OCI-M2 (cell line): ENCODE data around the gene HYAL2.

Source experiments
- DNase-seq: peaks from one replicate; lab custom pipeline; 2025; ENCODE audit not compliant: unreplicated experiment; lab: John Stamatoyannopoulos, UW

Gene HYAL2

GRCh38 chr3:50350527-50351322 is 28.2 kb upstream of the HYAL2 start, which contains the start of the genes CYB561D2 and NPRL2:
TSS of gene CYB561D2 (plus strand) at chr3:50350862. CDS start at chr3:50351434, 572 bp downstream.
TSS of gene NPRL2 (minus strand) at chr3:50350775. CDS start at chr3:50350652, 123 bp downstream.
- DNase-seq = peak; percentile 85

DNA sequence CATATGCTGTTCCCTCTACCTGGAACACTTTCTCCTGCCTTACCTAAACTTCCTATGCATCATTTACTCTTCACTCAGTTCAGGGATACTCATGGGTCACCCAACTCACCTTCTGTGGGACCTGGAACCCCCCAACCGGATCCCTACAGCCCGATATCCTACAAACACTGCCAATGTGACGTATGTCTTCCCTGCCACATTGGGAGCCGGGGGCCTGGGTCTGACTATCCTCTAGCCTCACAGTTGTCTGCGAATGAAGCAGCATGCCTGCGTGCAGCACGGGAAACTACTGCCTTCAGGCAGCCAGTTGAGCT is 27.6 kb upstream of the HYAL2 start:
- no peak for DNase-seq

GRCh38 chr3:50347187-50347813 is 24.8 kb upstream of the HYAL2 start:
- no peak for DNase-seq

DNA sequence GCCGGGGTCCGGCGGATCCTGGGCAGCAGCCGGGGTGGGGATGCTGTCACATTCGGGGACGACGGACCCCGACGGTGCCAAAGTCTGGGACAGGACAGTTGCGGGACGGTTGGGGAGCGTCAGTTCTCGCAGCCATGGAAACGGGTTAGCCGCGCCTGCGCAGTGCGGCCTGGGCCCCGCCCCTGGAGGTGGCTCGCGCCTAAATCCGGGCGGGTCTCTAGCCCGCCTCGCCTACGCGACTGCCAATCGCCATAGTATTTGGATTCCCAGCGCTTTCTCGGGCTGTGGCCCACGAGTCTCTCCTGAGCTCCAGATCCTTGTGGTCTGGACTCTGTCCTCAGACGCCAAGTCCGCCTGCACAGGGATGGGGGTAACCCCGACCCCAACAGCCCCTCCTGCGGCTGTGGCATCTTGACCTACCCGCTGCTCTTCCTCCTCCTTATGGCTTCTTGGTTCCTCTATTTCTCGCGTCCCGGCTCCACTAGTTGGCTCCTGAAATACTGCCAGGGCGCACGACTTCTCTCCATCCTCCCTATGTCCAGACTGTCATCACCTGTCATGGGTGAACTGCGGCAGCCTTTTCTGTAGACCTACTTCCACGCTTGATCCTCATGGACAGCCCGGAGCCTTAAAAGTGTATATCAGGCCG is 23.2 kb upstream of the HYAL2 start, which contains the start of gene ZMYND10:
Gene ZMYND10, minus strand, starts transcription at position 147 of the 649 bp plus-strand sequence. CDS start 153 bp downstream, outside the sequence.
- no peak for DNase-seq

DNA sequence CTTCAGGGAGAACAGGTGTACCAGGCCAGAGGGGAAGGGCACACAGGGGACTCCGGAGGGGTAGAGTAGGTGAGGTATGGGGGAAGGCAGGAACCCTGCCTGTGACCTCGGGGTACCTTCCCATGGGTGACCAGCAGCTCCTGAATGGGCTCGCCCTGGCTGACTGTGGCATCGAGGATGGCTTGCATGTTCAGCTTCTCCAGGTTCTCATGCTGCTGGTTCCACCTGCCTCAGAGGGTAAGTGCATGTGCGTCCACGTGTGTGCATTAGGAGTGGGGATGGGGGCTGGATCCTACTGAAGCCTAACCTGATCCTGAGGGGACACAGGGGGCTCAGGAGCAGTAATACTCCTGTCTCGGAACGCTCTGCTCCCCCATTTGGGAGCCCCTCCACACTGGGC is 22.5 kb upstream of the HYAL2 start:
- DNase-seq = no peak

GRCh38 chr3:50342813-50343633 is 20.5 kb upstream of the HYAL2 start:
- no peak for DNase-seq

DNA sequence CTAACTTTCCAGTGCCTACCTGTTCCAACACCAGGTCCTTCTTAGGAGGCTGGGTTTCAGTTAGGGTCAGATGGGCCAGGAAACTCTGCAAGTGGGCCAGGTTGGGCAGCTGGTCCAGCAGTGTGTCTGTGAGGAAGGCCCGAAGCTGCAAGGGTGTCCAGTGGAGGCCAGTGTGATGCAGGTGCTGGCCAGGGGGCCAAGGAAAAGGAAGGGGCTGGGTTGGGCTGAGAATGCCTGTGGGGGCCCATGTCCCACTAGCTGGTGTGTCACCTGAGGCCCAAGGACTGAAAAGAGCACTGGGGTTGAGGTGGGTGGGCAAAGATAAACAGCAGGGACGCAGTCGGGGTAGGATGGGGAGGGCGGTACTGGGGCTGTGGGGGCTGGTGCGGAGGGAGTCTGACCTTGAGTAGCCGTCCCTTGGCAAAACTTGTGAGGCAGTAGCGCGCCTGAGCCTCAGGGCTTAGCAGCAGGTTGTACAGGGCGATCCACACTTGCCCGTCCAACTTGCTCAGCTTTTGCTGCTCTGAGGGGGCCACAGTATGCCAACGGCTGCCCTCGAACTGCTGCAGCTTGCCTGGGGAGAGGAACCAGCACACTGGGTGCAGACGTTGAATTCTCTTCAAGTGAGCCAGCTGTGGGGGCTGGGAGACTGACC is 19.6 kb upstream of the HYAL2 start:
- no peak for DNase-seq

- no peak for DNase-seq
Observed at GRCh38 chr3:50341537-50341936, 19.0 kb upstream of the HYAL2 start.

- no peak for DNase-seq
Observed at GRCh38 chr3:50340448-50341329, 18.1 kb upstream of the HYAL2 start, which contains the start of gene RASSF1. TSS of gene RASSF1 (minus strand) at chr3:50340836. CDS start at chr3:50340805, 31 bp downstream.

- DNase-seq = no peak
Observed at GRCh38 chr3:50340147-50340447, 17.6 kb upstream of the HYAL2 start.

DNA sequence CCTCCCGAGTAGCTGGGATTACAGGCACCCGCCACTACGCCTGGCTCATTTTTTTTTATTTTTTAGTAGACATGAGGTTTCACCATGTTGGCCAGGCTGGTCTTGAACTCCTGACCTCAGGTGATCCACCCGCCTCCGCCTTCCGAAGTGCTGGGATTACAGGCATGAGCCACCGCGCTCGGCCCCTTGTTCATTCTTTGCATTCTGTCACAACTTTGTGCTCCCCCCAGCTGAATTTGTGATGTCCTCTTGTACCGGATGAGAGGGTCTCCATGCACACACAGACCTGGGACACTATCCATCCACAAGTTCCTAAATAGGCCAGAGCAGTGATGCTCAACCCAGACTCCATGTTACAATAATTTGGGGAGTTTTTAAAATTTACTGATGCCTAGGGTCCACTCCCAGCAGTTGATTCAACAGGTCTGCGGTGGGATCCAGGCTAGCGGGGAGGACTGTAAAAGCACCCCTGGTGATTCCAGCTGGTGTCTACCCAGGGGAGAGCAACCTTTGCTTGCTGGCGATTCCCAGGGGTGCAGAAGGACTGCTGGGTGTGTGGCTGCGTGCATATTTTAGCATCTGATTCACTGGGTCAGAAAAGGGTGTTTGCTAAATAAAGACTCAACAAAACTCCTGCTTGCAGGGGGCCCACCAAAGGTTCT is 17.1 kb upstream of the HYAL2 start:
- DNase-seq = no peak

DNA sequence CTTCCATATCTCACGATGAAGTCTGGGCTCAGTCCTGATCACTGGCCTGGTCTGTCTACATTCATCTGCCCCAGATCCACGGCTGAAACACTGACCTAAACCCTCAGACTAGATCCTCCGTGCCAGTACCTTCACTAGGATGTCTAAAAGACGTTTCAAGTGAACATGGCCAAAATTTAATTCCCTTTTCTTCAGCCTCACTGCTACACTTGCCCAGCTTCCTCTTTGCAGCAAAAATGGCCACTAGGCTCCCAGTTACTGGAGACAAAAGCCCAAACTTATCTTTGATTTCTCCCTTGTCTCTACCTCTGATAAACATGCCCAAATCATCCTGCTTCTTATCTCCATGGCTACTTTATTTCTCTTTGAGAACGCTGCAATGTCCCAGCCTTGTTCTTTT is 16.4 kb upstream of the HYAL2 start:
- DNase-seq = no peak

DNA sequence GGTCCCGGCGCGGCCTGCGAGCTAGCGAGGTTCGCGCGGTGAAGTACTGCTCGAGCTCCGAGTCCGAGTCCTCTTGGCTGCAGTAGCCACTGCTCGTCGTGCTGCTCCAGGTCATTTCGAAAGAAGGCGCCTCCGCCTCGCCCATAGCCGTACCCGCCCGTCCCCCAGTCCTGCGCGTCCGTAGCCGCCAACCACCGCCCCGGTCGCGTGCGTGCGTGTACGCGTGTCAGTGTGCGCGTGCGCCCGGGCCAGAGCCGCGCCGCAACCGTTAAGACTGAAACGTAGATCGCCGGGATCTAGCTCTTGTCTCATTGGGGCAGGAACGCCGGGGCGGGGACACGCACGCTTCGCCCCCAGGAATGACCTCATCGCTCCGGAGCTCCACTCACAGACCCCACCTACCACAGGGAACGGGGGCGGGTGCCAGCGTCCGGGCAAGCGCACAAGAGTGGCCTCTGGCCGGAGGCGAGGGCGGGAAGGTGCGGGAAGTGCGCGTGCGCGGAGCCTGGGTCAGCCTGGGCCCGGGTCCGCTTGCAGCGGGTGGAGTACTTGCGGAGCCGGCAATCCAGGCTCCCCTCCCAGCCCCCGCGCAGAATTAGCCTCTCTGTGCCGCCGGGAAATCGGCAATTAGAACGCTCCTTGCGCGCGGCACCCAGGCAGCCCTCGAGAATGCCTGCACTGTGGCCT is 14.8 kb upstream of the HYAL2 start:
- peak; percentile 63 for DNase-seq

- DNase-seq = no peak
Observed at GRCh38 chr3:50336452-50337174, 14.1 kb upstream of the HYAL2 start.

GRCh38 chr3:50334339-50335075 is 12.0 kb upstream of the HYAL2 start:
- DNase-seq = no peak

DNA sequence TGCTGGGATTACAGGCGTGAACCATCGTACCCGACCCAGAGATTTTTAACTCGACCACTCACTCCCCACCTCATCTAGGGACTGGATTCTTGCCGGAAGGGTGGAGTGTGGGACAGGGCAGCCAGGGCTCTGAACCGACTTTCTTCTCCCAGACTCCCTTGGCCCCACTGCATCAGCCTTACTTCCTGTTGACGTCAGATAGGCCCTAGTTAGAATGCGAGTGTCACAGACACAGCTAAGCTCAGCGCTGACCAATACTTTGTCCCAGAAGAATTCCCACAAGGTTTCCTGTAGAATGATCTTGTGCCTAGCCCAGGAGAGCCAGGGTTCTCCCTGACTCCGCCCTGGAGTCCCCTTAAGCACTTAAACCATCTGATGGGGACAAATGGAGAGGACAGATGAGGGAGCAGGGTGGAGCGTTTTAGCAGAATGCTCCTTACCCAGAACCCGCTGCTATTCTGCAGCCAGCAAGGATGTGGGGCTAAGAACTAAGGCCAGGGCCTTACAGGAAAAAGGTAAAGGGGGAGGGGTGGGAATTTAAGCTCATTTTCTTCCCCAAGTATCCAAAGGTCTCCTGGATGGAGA is 11.3 kb upstream of the HYAL2 start:
- DNase-seq = no peak

- DNase-seq = no peak
Observed at GRCh38 chr3:50331364-50331907, 8.9 kb upstream of the HYAL2 start.
